Measurements from ENCODE around the gene DNASE1L3.

The DNASE1L3 gene

GRCh38 chr3:58158442-58159153, 52.2 kb downstream of the DNASE1L3 start:
- no peak for DNase-seq (ENCODE audit: low read depth)

GRCh38 chr3:58157700-58158099, 53.1 kb downstream of the DNASE1L3 start:
- no peak for DNase-seq (ENCODE audit: low read depth)

GRCh38 chr3:58155838-58156237, 54.9 kb downstream of the DNASE1L3 start:
- DNase-seq (ENCODE audit: low read depth): no peak

GRCh38 chr3:58154626-58155449, 55.9 kb downstream of the DNASE1L3 start:
- no peak for DNase-seq (ENCODE audit: low read depth)

GRCh38 chr3:58153371-58153770, 57.4 kb downstream of the DNASE1L3 start:
- DNase-seq (ENCODE audit: low read depth): no peak

GRCh38 chr3:58152225-58153015, 58.4 kb downstream of the DNASE1L3 start:
- no peak for DNase-seq (ENCODE audit: low read depth)

- DNase-seq (ENCODE audit: low read depth): no peak
Measured at GRCh38 chr3:58151637-58152036, 59.1 kb downstream of the DNASE1L3 start.

GRCh38 chr3:58150810-58151199, 60.0 kb downstream of the DNASE1L3 start:
- peak; percentile 50 for DNase-seq (ENCODE audit: low read depth)

GRCh38 chr3:58150130-58150809, 60.5 kb downstream of the DNASE1L3 start:
- no peak for DNase-seq (ENCODE audit: low read depth)

- no peak for DNase-seq (ENCODE audit: low read depth)
Measured at GRCh38 chr3:58148049-58148448, 62.7 kb downstream of the DNASE1L3 start.

GRCh38 chr3:58144478-58145325, 66.1 kb downstream of the DNASE1L3 start:
- DNase-seq (ENCODE audit: low read depth): no peak

- DNase-seq (ENCODE audit: low read depth): no peak
Measured at GRCh38 chr3:58143417-58144055, 67.2 kb downstream of the DNASE1L3 start.
